ELF-1 (cell line): Measurements from ENCODE around the gene ARID1B.

Experiments used
- DNase-seq: peaks from one replicate; pipeline ENCODE4 v3.0.0-alpha.2; 2016; ENCODE audit warnings: low read depth, low spot score

Gene ARID1B

DNA sequence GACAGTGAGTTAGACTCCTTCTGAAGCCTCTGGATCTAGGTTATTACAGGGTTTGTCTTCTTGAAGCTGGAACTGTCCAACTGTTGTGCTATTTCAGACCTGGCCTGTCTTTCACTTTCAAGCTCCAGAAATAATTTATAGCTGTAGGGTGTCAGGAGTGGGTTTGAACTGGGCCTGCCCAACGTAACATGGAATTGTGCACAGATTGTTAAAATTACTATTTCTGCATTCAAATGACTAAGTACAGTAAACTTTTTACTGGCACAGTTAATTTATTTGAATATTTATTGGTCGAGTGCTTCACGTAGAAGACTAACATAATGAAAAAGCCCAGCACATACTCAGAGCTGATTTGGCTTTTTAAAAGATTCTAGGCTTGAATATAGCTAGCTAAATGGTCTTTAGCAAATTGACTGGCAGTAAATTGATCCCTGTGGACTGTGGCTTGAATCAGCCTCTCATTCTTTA, 74.3 kb downstream of the ARID1B start:
- no peak for DNase-seq

- no peak for DNase-seq
Observed at GRCh38 chr6:156852147-156852857, 75.1 kb downstream of the ARID1B start.

DNA sequence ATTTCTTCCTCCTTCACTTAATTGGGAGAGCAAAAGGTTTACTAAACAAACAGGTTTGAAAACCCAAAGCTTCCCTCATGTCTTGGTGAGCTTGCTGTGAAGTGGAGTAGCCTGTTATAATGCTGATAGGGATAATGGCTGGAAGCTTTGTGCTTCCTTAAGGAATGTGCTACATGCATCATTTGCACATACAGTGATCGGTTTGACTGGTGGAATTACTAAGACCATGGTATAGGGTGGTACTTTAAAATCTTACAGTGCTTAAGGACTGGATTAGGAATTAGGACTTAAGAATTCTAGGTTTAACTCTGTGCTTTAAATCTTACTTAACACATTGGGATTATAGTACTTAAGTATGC, 75.7 kb downstream of the ARID1B start:
- DNase-seq: peak; percentile 48

DNA sequence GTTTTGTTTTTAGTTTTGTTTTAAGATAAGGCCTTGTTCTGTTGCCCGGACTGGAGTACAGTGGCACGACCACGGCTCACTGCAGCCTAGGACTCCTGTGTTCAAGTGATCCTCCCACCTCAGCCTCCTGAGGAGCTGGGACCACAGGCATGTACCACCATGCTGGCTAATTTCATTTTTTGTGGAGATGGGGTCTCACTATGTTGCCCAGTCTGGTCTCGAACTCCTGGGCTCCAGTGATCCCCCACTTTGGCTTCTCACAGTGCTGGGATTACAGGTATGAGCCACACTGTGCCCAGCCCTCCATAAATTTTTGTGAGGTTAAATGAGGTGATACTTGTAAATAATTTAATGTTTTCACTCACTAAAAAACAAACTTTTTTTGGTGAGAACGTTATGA, 76.6 kb downstream of the ARID1B start:
- DNase-seq: no peak

DNA sequence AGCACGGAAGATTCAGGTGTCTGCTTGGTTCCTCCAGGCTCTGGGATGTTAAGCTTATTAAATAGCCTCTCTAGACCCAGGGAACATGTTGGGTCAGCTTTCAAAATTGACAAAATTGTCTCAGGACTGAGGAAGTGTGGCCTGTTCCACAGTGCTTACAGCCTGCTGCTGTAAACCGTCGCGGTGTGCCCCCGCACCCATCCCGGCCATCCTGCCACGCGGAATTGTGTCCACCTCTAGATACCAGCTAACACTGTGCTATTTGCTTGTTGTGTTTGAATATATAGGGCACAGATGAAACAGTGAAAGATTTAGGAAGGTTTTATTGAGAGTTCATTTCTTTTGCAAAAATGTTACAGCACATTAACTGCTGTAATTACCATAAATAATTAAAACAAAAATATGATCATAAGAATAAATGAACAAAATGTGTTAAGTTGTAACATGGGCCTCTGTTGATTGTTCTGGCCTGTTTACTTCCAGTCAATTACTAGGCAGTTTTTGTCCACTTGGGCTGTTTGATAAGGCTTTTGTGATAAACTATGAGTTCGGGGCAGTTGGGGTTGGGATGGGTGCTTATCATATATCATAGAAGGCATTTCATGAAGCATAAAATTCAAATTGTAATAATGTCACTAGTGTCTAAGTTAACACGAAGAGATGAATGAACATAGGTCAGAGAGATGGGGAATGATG, 77.4 kb downstream of the ARID1B start:
- no peak for DNase-seq

GRCh38 chr6:156857573-156857972, 80.4 kb downstream of the ARID1B start:
- DNase-seq: no peak

GRCh38 chr6:156859686-156860085, 82.5 kb downstream of the ARID1B start:
- DNase-seq: no peak

DNA sequence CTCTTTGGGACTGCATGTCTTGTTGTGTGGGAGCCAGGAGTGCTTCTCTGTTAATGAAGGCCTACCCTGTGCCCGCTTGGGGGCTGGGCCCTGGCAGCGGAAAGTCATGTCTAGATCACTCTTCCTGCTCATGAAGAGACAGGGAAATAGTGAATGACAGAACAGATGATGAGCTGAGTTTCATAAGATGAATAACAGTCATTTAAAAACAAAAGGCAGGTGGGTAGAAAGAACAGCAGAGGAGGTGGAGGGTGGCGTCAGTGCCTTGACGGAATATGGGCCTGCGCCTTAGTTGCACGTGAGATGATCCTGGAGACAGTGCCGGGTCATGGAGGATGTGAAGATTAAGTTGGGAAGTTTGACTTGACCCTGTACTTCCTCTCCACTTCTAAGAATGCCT, 85.5 kb downstream of the ARID1B start:
- DNase-seq: no peak

GRCh38 chr6:156863504-156863903, 86.3 kb downstream of the ARID1B start:
- no peak for DNase-seq

DNA sequence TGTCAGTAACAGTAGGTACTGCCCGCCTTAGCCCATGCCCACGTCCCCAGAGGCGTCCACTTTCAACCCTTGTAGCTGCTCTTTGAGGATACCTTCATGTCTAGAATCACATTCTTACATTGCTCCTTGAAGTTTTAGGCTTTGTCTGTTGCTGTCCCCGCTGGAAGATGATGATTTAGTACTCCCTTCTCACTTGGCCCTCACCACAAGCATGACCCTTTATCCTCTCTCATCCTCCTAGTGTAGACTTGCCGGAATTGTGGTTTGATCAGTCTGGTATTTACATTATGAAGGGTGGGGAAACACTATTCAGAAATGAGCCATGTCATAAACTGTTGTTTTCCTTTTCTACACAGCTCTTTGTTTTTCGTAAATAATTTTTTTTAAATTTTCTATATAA, 87.4 kb downstream of the ARID1B start:
- DNase-seq: no peak

DNA sequence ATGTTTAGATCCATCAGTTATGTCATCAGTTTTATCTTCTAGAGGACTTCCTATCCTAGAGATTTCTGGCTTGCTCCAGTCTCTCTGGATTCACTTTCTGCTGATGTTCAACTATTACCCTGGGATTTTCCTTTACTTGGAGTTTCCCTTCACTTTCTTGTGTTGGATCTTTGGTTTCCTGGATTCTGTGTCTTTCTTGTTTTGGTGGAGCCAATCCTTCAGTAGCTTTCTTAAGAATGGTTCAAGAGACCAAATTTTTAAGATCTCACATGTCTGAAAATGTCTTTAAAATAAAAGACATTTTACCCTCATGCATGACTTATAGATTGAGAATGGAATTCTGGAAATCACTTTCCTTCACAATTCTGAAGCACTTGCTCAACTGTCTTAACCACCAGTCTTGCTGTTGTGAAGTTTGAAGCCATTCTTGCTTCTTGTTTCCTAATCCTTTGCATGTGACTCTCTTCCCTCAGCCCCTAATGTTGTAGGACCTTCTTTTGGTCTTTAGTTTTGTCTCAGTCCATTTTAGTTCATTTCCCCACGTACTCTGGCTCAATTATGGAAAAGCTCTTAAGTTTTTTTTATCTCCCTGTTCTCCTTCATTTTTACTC, 87.9 kb downstream of the ARID1B start:
- DNase-seq: no peak

DNA sequence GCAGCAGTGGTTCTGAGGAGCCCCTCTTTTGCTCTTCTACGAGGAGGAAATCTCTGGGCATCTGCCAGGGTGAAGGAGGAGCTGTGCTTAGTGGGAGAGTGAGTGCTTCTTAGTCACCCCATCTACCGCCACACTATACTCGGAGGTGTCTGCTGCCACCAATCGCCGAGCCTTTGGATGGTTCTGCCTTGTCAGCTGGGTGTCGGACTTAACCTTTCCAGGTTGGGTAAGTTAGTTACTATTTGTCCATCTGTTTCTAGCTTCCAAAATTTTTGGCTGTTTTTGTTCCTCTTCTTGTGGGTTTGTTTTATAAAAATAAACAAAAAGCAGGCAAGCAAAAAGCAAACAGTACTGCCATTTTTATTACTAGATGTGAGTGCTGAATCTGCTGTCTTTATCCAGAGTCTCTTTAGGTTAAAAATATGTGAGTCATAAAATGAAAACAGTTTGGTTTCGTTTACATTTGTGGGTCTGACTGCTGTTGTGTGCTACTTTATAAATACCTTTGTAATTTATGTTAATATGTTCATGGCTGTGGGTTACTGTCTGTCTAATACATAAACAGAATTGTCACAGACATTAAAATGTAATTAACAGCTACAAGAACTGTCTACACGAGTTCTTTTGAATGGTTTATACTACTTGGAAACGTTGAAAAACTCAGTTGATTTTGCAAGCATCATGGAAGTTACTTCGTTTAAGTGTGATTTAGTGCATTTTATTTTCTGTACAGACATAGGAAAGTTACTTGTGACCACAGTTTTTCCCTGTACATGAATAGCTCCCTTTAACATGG, 89.2 kb downstream of the ARID1B start:
- DNase-seq: no peak

DNA sequence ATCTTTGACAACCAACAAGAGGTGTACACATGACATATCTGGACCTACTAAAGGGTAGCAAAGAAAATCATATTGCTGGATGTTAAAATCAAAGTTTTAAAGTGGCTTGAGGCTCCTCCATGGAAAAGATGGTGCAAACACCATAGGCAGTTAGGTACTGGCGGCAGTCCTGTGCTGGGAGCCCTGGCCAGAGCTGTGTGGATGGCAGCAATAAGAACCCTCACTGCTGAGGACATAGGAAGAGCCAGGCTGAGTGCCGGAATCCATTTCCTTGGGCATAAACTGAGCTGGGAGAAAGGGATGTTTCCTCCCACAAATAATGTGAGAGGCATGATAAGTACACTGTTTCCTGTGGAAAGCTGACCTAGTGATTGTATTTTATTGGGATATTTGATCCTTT, 89.9 kb downstream of the ARID1B start:
- no peak for DNase-seq

DNA sequence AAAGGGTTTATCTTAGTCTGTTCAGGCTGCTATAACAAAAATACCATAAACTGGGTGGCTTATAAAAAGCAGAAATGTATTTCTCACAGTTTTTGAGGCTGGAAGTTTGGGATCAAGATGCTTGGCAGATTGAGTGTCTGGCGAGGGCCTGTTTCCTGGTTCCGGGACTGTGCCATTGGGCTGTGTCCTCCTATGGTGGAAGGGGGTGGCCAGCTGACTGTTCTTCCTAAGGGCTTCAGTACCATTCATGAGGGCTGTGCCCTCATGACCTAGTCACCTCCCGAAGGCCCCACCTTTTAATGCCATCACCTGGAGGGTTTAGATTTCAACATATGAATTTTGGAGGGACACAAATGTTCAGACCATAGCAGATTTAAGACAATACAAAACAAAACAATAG, 91.2 kb downstream of the ARID1B start:
- DNase-seq: no peak

DNA sequence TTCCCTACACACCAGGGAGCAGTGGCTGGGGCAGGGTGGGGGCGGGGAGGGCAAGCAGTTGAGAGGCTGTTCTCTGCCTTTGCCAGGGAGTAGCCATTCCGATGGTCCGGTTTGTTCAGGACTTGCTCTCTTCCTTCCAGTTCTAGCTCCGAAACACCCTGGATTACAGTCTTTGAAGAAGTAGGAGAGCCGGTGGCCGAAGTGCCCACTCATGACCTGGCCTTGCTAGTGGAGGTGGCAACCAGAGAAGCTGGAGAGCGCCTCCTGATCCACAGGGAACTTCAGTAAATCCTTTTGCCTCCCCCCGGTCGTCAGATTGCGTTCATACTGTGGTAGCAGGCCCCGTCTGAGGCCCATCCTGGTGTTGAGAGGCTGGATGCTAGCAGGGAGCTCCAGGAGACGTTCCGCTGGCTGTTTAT, 92.8 kb downstream of the ARID1B start:
- DNase-seq: peak; percentile 63

GRCh38 chr6:156870924-156871539, 93.9 kb downstream of the ARID1B start:
- DNase-seq: no peak

GRCh38 chr6:156872903-156873302, 95.7 kb downstream of the ARID1B start:
- no peak for DNase-seq

GRCh38 chr6:156873654-156874380, 96.6 kb downstream of the ARID1B start:
- DNase-seq: no peak

- no peak for DNase-seq
Observed at GRCh38 chr6:156875062-156875461, 97.9 kb downstream of the ARID1B start.

DNA sequence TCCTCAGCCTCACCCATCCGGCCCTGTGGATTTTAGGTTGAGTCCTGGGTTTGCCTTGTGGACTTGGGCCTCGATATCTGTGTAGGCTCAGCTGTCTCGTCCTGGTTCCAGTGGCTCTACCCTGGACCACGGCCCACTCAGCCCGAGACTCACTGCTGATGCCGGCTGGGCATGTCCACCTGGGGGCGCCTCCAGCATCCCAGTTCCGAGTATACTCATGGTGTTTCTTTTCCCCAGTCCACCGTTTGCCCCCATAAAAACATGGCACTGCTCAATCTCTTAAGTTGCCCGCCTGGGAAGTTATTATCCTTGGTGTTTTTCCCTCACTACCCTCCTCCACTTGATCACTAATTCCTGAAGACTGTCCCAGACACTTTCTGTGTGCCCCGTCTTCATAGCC, 99.1 kb downstream of the ARID1B start:
- DNase-seq: peak; percentile 55
